GOT3 (cell line): ENCODE results near the gene SUN5.
"Not testable (repeated sequence)": the region's sequence is repeated elsewhere in the genome, so short reads cannot be mapped to it uniquely, and the experiment has no call there.

Experiments used
- DNase-seq: peaks from one replicate; lab custom pipeline; 2025; ENCODE audit warnings: mixed read lengths; lab: John Stamatoyannopoulos, UW

The SUN5 gene

DNA sequence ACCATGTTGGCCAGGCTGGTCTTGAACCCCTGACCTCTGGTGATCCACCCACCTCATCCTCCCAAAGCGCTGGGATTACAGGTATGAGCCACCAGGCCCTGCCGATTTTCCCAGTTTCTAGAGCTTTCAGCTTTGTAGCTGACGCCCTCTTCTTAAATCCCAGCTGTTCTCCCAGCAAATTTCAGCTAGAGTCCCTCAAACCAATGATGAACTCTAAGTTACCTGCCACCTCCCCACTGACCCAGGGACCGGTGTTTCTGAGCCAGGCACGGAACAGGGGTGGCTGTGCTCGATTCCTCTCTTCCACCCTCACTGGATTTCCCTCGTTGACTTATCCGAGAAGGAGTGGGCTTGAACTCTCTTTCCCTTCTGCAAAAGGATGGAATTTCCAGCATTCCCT lies 39.1 kb downstream of the SUN5 start:
- DNase-seq: no peak

DNA sequence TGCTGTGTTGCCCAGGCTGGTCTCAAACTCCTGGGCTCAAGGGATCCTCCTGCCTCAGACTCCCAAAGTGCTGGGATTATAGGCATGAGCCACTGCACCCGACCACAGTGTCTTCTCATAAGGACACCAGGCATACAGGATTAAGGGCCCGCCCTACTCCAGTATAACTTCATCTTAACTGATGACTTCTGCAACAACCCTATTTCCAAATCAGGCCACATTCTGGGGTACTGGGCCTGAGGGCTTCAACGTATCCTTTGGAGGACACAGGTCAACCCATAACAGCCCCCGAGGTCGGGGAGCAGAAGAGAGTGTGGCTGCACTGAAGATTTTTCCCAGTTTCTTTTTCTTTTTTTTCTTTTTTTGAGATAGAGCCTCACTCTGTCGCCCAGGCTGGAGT lies 39.7 kb downstream of the SUN5 start:
- no peak for DNase-seq

DNA sequence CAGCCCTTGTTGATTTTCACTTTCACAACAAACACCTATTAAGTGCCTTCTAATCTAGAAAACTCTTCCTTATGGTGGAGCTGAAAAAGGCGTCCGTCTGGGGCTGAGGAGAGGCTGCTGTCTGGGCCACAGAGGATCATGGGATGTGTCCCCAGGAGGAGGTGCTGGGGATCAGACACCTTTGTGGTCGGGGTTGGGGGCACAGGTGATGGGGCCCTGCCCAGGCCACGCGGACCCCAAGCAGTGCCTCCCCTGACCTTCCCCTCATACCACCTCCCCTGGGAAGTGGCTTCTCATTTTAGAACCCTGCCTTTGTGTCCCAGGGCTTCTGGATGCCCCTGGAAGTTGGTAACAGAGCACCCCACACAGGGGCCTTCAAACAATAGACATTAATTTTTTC lies 41.1 kb downstream of the SUN5 start:
- DNase-seq: no peak

DNA sequence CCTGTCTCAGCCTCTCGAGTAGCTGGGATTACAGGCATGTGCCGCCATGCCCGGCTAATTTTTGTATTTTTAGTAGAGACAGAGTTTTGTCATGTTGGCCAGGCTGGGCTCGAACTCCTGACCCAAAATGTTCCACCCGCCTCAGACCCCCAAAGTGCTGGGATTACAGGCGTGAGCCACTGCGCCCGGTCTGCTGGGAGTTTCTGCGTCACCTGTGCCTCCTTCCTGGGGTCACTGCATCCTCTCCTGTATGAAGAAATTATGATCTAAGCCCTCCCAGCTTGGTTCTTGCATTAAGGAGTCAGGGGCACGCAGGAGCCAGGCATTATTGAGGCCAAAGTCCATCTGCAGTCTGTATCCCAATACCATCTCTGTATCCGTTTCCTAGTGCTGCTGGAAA lies 41.6 kb downstream of the SUN5 start:
- not testable (repeated sequence) for DNase-seq

DNA sequence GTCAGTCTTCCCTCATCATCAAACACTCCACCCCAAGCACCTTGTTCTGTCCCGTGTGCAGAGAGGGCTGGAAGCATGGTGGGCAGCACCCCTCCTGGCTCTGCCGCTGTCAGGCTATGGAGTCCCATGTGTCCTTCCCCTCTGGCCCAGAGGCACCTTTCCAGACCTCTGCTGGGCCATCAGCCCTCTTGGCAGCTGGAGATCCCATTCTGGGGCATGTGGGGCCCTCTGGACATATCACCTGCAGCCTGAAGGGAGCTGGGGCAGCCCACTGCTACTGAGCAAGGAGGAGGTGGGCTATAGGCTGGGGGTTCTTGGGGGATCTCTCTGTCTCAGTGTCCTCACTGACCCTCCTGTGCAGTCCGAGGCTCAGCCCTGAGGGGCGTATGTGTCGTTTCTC lies 42.2 kb downstream of the SUN5 start:
- DNase-seq: no peak

DNA sequence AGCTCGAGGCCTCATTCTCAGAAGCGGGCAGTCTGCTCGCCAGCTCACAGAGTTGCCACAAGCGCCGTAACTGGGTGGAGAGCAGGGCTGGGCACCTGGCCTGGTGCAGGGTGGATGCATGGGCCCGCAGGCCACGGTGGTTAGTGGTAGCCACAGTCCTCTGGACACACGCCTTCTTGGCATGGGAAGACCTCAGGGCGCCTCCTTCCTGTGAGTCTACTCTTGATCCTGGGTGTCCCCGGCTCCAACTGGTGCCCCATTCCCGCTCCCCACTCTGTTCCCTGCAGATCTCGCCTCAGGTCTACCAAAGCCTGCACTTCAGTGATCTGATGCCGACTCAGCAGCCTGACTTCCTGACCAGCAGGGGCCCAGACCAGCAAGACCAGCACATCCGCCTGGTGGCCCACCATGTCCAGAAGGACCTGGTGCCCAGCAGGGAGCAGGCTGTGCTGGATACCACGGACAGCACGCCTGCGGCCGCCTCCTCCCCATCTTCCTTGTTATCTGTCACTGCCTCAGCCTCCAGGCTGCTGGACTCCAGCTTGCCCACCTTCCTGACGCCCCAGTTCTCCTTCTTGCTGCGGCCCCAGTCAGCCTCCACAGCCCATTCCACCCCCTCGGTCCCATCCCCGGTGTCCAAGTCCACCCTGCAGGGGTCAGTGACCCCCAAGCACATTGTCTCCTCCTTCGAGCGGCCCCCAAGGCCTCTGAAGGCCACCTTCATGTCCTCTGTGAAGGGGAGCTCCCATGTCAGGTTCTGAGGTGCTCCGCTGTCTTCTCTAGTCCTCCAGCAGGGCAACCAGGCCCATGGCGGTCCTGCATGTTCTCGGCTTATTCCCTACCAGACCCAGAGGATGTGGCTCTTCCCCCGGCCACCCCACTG lies 43.1 kb downstream of the SUN5 start:
- no peak for DNase-seq

DNA sequence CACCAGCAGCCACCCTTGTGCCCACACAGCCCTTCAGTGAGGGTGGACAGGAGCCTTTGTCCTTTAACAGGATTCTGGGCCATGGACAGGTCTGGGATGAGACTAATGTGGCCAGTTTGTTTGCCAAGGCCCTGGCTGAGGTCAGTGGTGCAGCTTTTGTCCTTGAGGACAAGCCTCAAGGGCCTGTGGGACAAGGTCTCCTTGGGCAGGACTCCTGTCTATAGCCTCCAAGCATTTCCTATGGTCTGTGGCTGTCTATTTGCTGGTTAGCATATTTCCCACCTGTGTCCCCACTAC lies 44.1 kb downstream of the SUN5 start:
- DNase-seq: no peak

DNA sequence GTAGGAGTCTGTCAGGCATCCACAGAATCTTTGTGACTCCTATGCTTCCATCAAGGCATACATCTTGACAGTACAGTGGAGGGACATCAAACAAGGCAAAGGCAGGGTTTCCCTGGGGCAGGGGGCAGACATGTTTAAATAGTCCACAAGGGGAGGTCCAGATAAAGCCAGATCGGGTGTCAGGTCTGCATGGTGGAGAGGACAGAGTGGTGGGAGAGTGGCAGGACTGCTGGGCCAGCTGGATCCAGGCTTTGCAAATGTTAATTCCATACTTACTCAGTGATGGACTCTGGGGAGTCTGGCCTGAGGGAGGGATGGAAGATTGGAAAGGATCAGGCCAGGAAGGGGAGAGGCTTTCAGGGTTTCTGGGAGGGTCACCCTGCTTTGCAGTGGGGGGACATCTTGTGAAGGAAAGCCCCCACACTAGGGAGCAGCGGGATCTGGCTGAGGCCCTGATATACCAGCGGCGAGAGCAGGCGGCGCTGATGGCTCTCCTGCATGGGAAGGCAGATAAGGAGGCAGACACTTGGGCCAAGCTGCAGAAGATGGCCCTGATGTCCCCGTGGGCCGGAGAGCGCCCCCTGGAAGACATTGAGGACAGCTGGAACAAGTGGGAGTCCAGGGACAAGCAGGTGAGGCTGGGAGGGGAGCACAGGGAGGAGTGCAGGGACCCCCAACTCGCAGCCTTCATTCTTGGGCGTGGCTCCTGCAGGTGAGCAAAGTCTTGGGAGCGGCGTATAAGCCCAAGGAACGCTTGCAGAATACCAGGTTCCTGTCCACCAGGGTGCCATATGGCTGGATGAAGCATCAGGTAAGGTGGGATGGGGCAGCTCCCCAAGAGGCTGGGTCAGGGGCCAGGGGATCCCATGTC lies 44.6 kb downstream of the SUN5 start:
- DNase-seq: no peak

DNA sequence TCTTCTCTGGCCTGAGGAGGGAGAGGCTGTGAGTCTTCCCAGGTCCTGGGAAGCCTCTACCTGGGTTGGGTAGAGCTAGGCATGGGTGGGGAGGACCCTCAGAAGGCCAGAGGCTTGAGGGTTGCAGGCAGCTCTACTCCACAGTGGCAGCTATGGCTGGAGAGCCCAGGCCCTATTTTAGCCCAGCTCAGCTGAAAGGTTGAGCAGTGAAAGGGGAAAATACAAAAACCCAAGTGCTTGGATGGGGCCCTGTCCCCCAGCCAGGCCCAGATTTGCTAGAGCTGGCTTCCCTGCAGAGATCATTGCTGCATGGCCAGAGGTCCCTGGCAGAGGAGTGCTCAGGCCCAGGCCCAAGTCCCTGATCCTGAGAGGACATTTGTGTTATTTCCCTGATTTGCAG lies 45.7 kb downstream of the SUN5 start:
- DNase-seq: no peak

DNA sequence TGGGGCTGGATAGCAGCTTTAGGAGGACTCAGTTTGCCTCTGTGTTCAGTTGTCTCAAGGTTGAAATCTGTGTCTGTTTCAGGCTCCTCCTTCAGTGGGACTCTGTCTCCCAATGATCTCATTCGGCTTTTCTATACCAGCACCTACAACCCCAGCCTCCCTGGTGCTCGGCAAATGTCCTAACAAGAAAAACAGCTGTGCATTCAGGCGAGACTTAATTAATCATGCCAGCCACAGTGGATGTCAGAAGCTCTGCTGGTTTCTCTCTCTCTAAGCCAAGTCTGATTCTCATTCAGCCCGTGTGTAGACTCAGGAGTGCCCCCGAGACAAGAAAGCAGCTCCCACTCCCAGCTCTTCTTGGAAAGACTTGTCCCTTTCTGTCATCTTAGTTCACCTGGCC lies 46.8 kb downstream of the SUN5 start:
- DNase-seq: no peak

DNA sequence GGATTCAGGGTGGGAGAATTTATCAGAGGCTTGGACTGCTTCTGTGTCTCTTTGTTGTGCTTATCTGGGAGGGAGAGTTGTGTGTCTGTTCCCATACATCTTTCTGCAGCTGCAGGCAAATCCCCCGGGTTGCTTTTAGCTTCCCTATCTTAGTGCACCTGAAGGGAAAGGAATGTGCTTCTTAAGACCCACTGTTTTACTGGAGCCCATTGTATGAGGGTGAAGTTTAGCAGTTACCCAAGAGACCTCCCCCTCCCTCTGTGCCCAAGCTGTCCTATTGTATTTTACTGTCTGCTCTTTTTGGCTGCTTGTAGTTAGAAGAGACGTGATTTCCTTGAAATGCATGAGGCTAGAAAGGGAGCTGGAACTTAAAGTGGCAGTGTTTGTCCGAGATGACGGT lies 53.7 kb downstream of the SUN5 start:
- DNase-seq: not testable (repeated sequence)

DNA sequence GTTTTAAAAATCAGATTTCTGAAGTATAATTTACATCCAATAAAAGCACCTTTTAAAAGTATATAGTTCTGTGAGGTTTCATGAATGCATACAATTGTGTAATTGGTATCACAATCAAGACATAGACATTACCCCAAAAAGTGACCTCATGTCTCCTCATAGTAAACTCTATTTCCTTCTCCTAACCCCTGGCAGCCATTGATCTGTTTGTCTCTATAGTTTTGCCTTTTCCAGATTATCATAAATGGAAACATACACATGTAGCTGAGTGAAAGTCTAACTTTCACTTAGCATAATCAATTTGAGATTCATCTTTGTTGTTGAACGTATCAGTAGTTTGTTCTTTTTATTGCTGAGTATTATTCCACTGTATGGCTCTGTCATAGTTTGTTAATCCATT lies 57.6 kb downstream of the SUN5 start:
- DNase-seq: no peak

DNA sequence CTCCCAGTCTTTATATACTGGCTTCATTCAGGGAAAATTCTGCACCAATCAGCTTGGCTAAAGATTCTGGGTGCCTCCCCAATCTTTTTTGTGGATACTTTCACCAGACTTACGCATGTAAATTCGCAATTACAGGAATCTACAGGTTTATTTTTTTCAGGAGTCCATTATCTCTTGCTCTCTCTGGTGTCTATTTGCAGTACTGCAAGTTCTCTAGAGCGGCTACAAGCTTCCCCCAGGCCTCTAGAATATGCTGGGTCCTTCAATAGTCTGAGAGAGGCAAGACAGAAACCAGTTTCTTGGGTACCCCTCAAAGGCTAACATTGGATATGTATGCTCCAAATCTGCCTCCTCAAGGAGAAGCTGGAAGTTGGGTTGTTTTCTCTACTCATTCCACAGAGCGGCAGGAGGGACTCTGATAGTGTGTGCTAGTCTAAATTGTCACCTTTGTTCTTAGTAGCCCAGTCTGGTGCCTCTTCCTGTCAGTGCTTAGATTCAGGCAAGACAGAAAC lies 58.5 kb downstream of the SUN5 start:
- DNase-seq: no peak

DNA sequence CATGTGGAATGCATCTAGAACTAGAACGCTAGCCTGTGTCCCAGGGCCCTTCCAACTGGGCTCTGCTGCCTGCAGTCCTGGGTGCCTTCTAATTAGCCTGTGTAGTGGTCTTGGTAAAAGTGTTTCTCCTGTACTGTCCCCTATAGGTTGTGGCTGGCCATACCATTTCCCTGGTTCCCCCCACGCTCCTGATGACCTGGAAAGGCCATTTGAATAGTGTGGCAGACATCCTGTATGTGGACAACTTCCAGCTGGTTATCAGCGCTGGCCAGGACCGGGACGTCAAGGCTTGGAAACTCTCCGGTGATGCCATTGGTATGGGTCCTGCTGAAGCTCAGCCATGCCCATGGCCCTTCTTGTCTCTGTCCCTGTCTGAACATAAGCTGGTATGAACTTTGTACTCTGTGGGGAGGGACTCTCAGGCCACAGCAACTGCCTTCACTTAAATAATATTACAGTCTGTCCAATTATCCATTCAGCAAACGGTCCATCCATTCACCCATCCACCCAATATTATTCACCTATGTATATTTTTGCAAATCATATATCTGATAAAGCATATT lies 60.7 kb downstream of the SUN5 start:
- DNase-seq: no peak

DNA sequence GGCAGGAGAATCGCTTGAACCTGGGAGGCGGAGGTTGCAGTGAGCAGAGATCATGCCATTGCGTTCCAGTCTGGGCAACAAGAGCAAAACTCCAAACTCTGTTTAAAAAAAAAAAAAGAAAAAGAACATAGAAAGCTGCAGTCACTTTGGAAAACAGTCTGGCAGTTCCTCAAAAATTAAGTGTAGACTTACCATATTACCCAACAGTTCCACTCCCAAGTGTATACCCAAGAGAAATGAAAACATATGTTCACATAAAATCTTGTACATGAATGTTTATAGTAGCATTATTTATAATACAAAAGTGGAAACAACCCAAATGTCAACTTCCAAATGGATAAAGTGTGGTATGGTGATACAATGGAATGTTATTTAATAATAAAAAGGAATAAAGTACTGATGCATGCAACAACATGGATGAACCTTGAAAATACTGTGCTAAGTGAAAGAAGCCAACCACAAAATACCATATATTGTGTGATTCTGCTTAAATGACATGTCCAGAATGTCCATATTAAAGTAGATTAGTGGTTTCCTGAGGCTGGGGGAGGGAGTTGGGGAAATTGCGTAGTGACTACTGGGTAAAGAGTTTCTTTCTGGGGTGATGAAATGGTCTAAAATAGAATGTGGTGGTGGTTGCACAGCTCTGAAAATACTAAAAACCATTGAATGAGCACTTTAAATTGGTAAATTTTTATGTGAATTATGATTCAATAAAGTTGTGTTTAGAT lies 62.9 kb downstream of the SUN5 start:
- DNase-seq: no peak

DNA sequence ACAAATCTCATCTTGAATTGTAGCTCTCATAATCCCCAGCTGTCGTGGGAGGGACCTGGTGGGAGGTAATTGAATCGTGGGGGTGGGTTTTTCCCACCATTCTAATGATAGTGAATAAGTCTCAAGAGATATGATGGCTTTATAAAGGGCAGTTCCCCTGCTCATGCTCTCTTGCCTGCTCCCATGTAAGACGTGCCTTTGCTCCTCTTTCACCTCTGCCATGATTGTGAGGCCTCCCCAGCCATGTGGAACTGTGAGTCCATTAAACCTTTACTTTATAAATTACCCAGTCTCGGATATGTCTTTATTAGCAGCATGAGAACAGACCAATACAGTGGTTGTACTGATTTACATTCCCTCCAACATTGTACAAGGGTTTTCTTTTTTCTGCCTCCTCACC lies 69.7 kb downstream of the SUN5 start:
- DNase-seq: no peak
